Natural killer cell treated with Interleukin-12 subunit alpha and Interleukin-12 subunit beta and Interleukin-15 and Interleukin-18, amount 100 ng/mL, for 72 hours (primary cell): ENCODE measurements around the gene ZBTB20. TPM values are rescaled to one million over a fixed set of nuclear protein-coding genes. Genes with fewer than 3 reads are reported as not detected.

ENCODE experiments used
- ATAC-seq, 2 donors: fragments of 150-1000 bp; cut with Tn5 transposase in 1 of 2; sonication (Bioruptor Pico), chemical (Tn5 transposase) in 1 of 2; 2 replicates each; pipeline ENCODE4 v1.10.0; 2021
- DNase-seq: peaks from one replicate; pipeline ENCODE4 v3.0.0; 2022; ENCODE audit warnings: low spot score
- H3K27ac Mint-ChIP-seq, 2 donors: 1 replicate in 1 of 2; 2 replicates in 1 of 2; pipeline ENCODE4 v1.8.0; 2022; ENCODE audit warnings: mixed read lengths in 2 of 2, mild to moderate bottlenecking in 1 of 2, moderate library complexity in 1 of 2
- H3K27me3 Mint-ChIP-seq, 2 donors: 1 replicate in 1 of 2; 2 replicates in 1 of 2; pipeline ENCODE4 v1.8.0; 2022; ENCODE audit warnings: mixed read lengths in 2 of 2
- H3K36me3 Mint-ChIP-seq: one replicate; pipeline ENCODE4 v1.8.0; 2022; ENCODE audit warnings: mixed read lengths
- H3K4me1 Mint-ChIP-seq, 2 donors: 1 replicate in 1 of 2; 2 replicates in 1 of 2; pipeline ENCODE4 v1.8.0; 2022; ENCODE audit warnings: low read depth in 2 of 2, mixed read lengths in 2 of 2, mild to moderate bottlenecking in 1 of 2
- H3K4me3 Mint-ChIP-seq: one replicate; pipeline ENCODE4 v1.8.0; 2022; ENCODE audit warnings: mixed read lengths
- H3K9me3 Mint-ChIP-seq: 2 replicates; pipeline ENCODE4 v1.8.0; 2022; ENCODE audit warnings: mixed read lengths
- total RNA-seq, 2 donors: library from RNA; stranded (reverse); gene quantifications; one replicate each; pipeline ENCODE4 v1.2.3, GENCODE V29; 2022

The ZBTB20 gene
- total RNA-seq, 2 donors from 2014 or later, result 8.7 to 14.2 TPM

DNA sequence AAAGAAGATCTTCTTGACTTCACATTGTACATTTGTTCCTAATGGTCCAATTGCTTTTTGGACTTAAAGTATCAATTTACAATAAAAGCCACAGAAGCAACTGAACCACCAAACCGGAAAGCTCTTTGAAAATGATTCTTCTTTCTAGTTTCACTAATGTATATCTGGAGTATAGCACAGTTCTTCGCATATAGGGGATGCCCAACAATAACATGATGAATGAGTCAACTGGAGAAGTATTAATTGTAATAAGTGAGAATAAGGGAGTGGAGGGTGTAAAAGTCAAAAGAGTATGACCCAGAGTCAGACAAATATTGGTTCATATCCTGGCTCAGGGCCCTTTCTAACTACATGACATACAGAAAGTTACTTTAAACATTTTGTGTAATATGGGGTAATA lies 425.2 kb downstream of the ZBTB20 start:
- no peaks in the 10 kb centered on the region for H3K9me3 Mint-ChIP-seq
- peak in 1 of 2 donors; percentile 88 for ATAC-seq
- H3K27me3 Mint-ChIP-seq, result no peaks in the 10 kb centered on the region
- peak overlapping the region; percentile 48 for H3K4me3 Mint-ChIP-seq
- no peak overlapping the region for H3K27ac Mint-ChIP-seq
- H3K36me3 Mint-ChIP-seq, result no peaks in the 10 kb centered on the region
- H3K4me1 Mint-ChIP-seq, result peaks cover 14 to 23% of the 10 kb centered on the region in 2 donors
- DNase-seq, result no peak

DNA sequence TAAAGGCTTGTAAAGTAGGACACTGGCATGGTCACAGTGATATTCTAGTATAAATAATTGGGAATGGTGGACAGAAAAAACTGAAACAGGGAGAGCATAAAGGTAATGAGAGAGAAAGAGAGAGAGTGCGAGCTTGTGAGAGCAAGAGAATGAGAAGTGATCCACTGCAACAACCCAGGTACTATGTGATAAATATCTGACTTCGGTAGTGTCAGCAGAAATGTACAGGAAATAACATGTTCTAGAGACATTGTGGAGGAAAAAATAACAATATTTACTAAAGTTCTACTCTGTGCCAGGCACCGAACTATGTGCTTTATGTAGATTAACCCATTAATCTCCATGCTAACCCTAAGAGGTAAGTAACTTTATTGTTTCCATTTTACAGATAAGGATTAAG lies 425.9 kb downstream of the ZBTB20 start:
- no peak overlapping the region for H3K4me3 Mint-ChIP-seq
- H3K36me3 Mint-ChIP-seq, result no peaks in the 10 kb centered on the region
- DNase-seq (no peak), ATAC-seq (no peak)
- H3K27ac Mint-ChIP-seq, result no peak overlapping the region
- H3K4me1 Mint-ChIP-seq, result peaks cover 19 to 23% of the 10 kb centered on the region in 2 donors
- H3K9me3 Mint-ChIP-seq, result no peaks in the 10 kb centered on the region
- no peaks in the 10 kb centered on the region for H3K27me3 Mint-ChIP-seq

DNA sequence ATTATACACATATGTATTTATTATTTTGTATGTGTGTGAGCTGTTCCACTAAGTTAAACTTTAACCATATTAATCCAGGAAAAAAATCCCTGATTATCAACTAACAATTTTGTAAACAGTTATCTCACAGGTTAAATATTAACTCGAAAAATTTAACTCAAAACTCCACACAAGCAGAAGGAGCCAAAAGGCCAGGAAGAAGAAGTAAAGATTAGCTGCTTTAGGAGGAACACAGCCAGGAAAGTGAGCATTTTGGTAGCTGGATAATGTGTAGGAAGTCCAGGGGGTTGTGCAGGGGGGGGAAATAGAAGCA lies 428.2 kb downstream of the ZBTB20 start:
- H3K4me3 Mint-ChIP-seq, result no peak overlapping the region
- no peaks in the 10 kb centered on the region for H3K9me3 Mint-ChIP-seq
- H3K27me3 Mint-ChIP-seq, result no peaks in the 10 kb centered on the region
- no peaks in the 10 kb centered on the region for H3K36me3 Mint-ChIP-seq
- DNase-seq, result no peak
- H3K4me1 Mint-ChIP-seq, result peaks cover 23 to 26% of the 10 kb centered on the region in 2 donors
- no peak for ATAC-seq
- no peak overlapping the region for H3K27ac Mint-ChIP-seq

DNA sequence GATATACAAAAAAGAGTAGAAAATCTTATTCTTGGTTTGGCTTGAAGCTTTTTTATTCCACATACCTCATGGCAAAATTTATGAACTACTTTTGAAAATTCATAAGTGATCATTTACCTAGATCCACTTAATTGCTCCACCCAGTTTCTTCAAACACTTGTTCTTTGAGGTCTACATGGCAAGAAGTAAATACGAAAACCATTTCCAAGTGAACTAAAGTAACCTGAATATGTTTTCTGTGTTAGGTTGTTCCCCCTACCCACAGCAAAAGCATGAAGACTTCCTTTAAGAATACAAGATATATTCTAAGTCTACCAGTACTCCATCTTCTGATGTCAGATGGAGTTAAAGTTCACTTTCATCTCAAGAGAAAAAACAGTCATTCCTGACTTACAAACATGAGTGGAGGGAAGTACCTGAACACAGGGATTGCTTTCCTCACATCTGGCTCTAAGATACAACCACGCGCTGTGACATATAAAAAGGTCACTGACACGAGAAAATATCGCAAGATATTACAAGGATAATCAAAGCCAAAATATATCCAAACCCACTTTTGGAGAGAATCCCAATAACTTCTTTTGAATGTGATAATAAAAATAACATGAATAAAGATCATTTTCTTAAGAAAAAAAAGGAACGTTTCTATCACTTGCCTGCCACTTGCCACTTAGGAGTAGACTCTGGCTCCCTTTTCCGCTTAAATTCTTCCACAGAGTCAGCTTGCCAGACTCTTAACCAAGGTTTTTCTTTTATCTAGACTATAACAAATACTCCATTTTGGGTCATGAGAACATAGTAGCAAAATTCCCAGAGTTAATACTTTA lies 428.8 kb downstream of the ZBTB20 start:
- H3K4me1 Mint-ChIP-seq, result peaks cover 23 to 26% of the 10 kb centered on the region in 2 donors
- no peak for ATAC-seq
- H3K27ac Mint-ChIP-seq, result no peak overlapping the region
- no peaks in the 10 kb centered on the region for H3K9me3 Mint-ChIP-seq
- no peak overlapping the region for H3K4me3 Mint-ChIP-seq
- no peaks in the 10 kb centered on the region for H3K36me3 Mint-ChIP-seq
- no peak for DNase-seq
- no peaks in the 10 kb centered on the region for H3K27me3 Mint-ChIP-seq

DNA sequence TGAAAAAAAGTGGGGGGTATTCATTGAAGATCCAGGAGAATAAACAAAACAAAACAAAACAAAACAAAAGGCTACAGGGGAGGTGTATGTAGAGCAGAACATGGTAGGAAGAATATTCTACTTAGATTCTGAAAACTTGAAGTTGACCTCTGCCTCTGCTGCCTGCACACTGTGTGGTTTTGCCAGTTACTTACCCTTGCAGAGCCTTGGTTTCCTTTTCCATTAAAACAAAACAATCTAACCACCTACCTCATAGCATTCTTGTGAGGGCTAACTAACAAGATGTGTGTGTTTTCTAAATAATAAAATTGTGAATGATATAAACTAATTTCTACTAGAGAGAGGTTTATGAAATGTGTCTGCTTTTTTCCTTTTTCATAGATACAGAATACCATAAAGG lies 430.2 kb downstream of the ZBTB20 start:
- DNase-seq (no peak), ATAC-seq (no peak)
- H3K4me1 Mint-ChIP-seq, result peaks cover 14 to 23% of the 10 kb centered on the region in 2 donors
- no peaks in the 10 kb centered on the region for H3K27me3 Mint-ChIP-seq
- no peaks in the 10 kb centered on the region for H3K36me3 Mint-ChIP-seq
- no peaks in the 10 kb centered on the region for H3K9me3 Mint-ChIP-seq
- no peak overlapping the region for H3K4me3 Mint-ChIP-seq
- no peak overlapping the region for H3K27ac Mint-ChIP-seq

DNA sequence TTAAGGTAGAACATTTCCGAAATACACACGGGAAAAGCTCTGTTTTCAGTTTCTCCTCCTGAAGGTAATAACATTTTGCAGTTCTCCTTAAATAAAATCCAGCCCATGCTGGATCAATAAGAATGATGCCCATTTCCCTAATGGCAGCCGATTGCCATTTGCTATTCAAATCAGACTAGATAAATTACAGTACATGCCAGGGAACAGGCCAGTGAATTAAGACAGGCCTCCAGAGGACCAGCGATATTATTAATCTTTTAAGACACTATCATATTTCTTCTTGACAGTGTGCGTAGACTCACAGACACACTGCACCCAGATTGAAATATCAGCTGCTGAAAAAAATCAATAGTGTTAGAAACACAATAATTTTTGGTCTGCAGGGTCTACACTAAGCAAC lies 431.0 kb downstream of the ZBTB20 start:
- peaks cover 6 to 22% of the 10 kb centered on the region in 2 donors for H3K4me1 Mint-ChIP-seq
- H3K27me3 Mint-ChIP-seq, result no peaks in the 10 kb centered on the region
- H3K4me3 Mint-ChIP-seq, result no peak overlapping the region
- no peaks in the 10 kb centered on the region for H3K9me3 Mint-ChIP-seq
- no peak overlapping the region for H3K27ac Mint-ChIP-seq
- ATAC-seq, result no peak
- no peak for DNase-seq
- H3K36me3 Mint-ChIP-seq, result no peaks in the 10 kb centered on the region

DNA sequence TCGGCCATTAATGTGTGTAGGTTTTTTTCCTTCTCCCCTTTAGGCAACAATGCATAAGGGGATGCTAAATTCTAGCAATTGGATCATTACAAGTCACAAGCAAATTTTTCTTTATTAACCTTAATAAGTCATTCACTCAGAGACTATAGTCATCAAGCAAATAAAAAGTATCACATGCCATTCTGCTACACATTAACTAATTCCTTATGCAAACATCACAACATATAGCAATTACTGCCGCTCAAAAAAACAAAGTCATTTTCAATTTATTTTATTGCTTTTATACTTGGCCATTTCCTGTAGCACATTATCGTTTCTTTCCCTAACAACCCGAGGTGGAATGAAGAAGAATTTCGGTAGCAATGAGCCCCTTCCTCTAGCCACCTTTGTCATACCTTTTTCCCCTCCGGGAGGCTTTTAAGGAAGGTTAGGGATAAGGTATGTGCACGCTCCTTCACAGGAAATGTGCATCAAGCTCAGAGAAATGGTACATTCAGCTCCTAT lies 432.1 kb downstream of the ZBTB20 start:
- H3K27ac Mint-ChIP-seq, result no peak overlapping the region
- no peaks in the 10 kb centered on the region for H3K27me3 Mint-ChIP-seq
- no peaks in the 10 kb centered on the region for H3K9me3 Mint-ChIP-seq
- ATAC-seq (no peak), DNase-seq (no peak)
- H3K36me3 Mint-ChIP-seq, result no peaks in the 10 kb centered on the region
- no peak overlapping the region for H3K4me3 Mint-ChIP-seq
- H3K4me1 Mint-ChIP-seq, result peaks cover 0 to 18% of the 10 kb centered on the region in 2 donors

DNA sequence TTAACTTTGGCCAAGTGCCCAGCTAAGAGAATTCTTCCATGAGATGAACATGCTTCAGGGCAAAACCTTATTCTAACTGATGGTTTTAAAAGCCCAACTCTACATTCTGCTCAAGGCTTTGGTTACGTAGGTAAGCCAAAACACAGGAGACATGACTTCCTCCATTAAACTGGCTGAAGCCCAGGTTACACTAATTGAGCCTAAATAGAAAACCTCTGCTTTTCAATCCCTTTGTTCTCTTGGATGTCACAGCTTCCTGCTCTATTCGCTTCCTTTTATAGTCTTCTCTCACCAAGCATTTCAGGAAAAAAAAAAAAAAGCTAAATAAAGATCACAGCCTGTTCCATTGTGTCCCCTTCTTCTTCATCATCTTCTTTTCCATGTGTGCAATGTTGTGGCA lies 432.9 kb downstream of the ZBTB20 start:
- Mint-ChIP-seq H3K36me3 (no peaks in the 10 kb centered on the region), H3K27me3 (no peaks in the 10 kb centered on the region), H3K27ac (no peak overlapping the region), H3K4me1 (peaks cover under 1 to 23% of the 10 kb centered on the region in 2 donors), H3K9me3 (no peaks in the 10 kb centered on the region), H3K4me3 (no peak overlapping the region)
- ATAC-seq (no peak), DNase-seq (no peak)

DNA sequence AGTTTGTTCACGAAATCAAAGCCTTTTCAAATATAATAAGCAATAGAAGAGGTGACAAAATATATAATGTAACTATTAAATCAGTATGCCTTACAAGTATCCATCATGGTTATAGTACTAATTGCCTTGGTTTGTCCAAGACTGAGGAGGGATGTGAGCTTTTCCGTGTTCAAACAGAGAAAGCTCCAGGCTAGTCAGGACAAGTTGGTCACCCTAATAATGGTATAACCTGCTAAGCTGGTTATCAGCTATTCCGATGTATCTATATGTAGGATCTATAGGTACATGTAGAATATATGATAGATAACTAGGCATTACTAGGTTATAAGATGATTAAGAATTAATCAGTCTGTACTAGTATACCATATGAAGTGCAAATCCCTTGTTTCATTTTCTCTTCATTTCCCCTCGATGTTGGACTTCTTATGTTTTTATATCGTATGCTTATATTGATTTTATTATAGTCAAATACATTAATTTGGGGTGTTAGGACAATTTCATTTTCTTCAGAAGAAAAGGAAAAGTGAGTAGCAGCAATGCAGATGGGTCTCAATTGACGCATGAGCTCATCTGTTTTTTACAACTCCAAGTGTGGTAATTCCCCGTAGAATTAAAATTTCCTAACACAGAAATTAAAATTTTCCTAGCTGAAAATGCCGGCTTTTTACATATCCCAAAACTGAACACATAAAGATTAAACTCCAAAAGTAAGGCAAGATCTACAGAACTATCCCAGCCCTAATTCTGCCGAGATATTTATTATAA lies 434.2 kb downstream of the ZBTB20 start:
- no peaks in the 10 kb centered on the region for H3K9me3 Mint-ChIP-seq
- H3K4me3 Mint-ChIP-seq, result no peak overlapping the region
- H3K36me3 Mint-ChIP-seq, result no peaks in the 10 kb centered on the region
- no peak overlapping the region for H3K27ac Mint-ChIP-seq
- H3K4me1 Mint-ChIP-seq, result peaks cover 4 to 26% of the 10 kb centered on the region in 2 donors
- no peaks in the 10 kb centered on the region for H3K27me3 Mint-ChIP-seq
- ATAC-seq, result no peak
- no peak for DNase-seq

DNA sequence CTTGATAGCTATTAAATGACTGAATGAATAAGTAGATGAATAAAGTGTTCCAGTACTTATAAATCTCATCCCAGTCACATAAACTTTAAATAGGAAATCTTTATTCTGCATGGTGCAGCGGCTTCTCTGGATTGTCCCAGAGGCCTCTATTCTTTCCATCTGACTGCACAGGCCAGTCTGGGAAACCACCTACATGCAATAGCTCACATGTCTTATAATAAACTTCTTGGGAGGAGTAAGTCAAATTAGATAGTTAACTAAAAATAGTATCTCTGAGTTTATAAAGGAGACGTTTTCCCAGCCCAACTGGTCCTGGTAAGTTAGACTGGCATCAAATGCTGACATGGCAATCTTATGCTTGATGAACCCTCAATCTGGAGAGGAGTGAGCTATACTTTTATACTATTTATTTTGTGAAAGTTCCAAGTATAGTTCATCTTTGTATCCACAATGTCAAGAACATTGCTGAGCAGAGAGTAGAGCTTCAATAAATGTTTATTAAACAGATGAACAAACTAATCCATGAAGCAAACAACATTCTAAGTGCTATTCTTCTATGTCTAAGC lies 435.7 kb downstream of the ZBTB20 start:
- peaks cover 4 to 15% of the 10 kb centered on the region in 2 donors for H3K4me1 Mint-ChIP-seq
- H3K27ac Mint-ChIP-seq, result peak overlapping the region in 1 of 2 donors; percentile 52
- H3K36me3 Mint-ChIP-seq, result no peaks in the 10 kb centered on the region
- ATAC-seq, result no peak
- DNase-seq, result no peak
- H3K4me3 Mint-ChIP-seq, result no peak overlapping the region
- no peaks in the 10 kb centered on the region for H3K9me3 Mint-ChIP-seq
- no peaks in the 10 kb centered on the region for H3K27me3 Mint-ChIP-seq

DNA sequence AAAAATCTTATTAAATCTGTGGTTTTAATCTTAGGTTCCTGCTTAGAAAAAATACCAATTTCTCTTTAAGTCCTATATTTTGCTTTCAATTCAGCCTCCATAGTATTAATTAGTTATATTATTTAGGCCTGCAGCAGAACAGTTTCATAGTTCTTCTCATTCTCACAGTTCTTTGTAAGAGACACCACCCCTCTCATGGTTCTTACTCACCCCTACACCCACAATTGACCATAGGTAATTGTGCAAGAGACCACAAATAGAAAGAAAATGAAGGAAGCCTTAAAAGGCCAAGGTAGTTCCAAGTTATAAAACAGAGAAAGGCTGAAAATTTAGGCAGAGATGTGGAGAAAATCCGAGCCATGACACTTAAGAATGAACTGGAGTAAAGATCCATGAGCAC lies 438.0 kb downstream of the ZBTB20 start:
- DNase-seq, result no peak
- Mint-ChIP-seq H3K4me3 (no peak overlapping the region), H3K9me3 (no peaks in the 10 kb centered on the region), H3K36me3 (no peaks in the 10 kb centered on the region), H3K27ac (no peak overlapping the region), H3K4me1 (peaks cover 4 to 7% of the 10 kb centered on the region in 2 donors), H3K27me3 (no peaks in the 10 kb centered on the region)
- ATAC-seq, result no peak

DNA sequence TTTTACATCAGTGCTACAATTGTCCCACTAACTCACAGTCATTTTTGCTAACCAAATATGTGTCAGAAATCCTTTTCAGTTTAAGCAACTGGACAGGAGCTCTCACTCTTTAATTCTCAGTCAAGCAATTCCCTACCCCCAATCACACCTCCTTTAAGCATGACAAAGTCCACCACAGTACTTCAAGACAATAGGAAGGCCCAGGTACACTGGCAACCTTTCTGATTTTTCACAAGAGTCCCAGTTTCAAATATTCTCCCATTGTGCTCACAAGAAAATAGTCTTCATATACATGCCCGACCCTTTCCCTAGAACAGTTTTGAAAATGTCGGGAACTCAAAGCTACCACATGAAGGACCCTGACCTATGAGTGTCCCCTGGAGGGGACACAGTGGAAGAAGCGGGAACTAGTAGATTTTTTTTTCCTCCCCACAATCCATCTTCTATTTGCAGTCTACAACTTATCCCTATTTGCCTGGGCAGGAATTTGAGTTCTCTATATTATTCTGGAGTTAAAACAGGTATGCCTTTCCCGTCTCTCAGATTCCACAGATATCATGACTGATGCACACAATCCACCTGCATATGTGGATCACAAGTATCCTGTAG lies 439.7 kb downstream of the ZBTB20 start:
- Mint-ChIP-seq H3K4me3 (no peak overlapping the region), H3K27ac (no peak overlapping the region), H3K36me3 (no peaks in the 10 kb centered on the region), H3K4me1 (peaks cover 4 to 7% of the 10 kb centered on the region in 2 donors), H3K27me3 (no peaks in the 10 kb centered on the region), H3K9me3 (no peaks in the 10 kb centered on the region)
- DNase-seq (no peak), ATAC-seq (no peak)

DNA sequence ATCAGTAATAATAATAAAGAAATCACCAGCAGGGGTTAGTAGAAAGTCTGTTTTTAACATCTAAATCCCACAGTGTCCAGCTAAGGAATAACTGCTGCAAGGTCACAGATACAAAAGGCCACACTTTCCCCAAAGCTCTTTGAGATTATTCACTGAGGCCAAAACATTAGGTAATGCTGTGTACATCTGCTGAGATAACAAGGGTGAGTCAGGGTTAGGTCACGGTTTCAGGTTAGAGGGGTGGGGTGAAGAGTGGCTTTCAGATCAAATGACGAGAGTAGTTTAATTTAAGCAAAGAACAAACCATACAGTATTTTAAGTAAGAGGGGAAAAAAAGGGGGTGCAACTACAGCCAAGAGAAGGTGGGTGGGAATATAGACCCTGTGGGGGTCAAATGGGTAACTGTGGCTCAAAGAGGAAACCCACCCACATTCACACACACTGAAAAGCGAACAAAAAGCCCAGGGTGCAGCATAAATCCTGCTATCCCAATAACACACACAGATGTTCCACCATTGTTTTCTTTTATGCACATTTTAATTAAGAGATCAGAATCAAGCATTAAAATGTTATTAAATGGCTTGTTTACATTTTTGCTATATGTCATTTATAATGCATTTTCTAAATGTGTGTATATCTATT lies 440.4 kb downstream of the ZBTB20 start:
- no peak for DNase-seq
- peaks cover 4 to 7% of the 10 kb centered on the region in 2 donors for H3K4me1 Mint-ChIP-seq
- no peak for ATAC-seq
- no peaks in the 10 kb centered on the region for H3K36me3 Mint-ChIP-seq
- no peaks in the 10 kb centered on the region for H3K9me3 Mint-ChIP-seq
- no peak overlapping the region for H3K27ac Mint-ChIP-seq
- no peak overlapping the region for H3K4me3 Mint-ChIP-seq
- no peaks in the 10 kb centered on the region for H3K27me3 Mint-ChIP-seq
